ENCODE data around the gene DOCK2.

DOCK2 gene

GRCh38 chr5:169836835-169837536 lies 199.9 kb downstream of the DOCK2 start:
- TF ChIP-seq TAF1 (IDR thresholded peaks at IDR 0.05; ENCODE audit: borderline replicate concordance, insufficient read depth, low read length) (no peak), REST (IDR thresholded peaks at IDR 0.05; ENCODE audit: insufficient read depth in 1 of 2, low read depth in 2 of 2, low read length in 2 of 2) (no peak), FOXP2 (optimal IDR thresholded peaks at IDR 0.05; ENCODE audit: borderline replicate concordance, extremely low read depth, extremely low read length, insufficient read depth) (no peak), POLR2AphosphoS5 (IDR thresholded peaks at IDR 0.05; ENCODE audit: low read depth, low read length) (no peak), SIN3A (IDR thresholded peaks at IDR 0.05; ENCODE audit: borderline replicate concordance, insufficient read depth, low read length) (no peak)

GRCh38 chr5:169837686-169838085 lies 200.6 kb downstream of the DOCK2 start:
- no peak for TF ChIP-seq TAF1 (IDR thresholded peaks at IDR 0.05; ENCODE audit: borderline replicate concordance, insufficient read depth, low read length)
- TF ChIP-seq POLR2AphosphoS5 (IDR thresholded peaks at IDR 0.05; ENCODE audit: low read depth, low read length), result no peak
- no peak for TF ChIP-seq SIN3A (IDR thresholded peaks at IDR 0.05; ENCODE audit: borderline replicate concordance, insufficient read depth, low read length)
- no peak for TF ChIP-seq FOXP2 (optimal IDR thresholded peaks at IDR 0.05; ENCODE audit: borderline replicate concordance, extremely low read depth, extremely low read length, insufficient read depth)
- TF ChIP-seq REST (IDR thresholded peaks at IDR 0.05; ENCODE audit: insufficient read depth in 1 of 2, low read depth in 2 of 2, low read length in 2 of 2), result no peak

GRCh38 chr5:169838688-169839087 lies 201.6 kb downstream of the DOCK2 start:
- TF ChIP-seq FOXP2 (optimal IDR thresholded peaks at IDR 0.05; ENCODE audit: borderline replicate concordance, extremely low read depth, extremely low read length, insufficient read depth) (no peak), TAF1 (IDR thresholded peaks at IDR 0.05; ENCODE audit: borderline replicate concordance, insufficient read depth, low read length) (no peak)

GRCh38 chr5:169840405-169840804 lies 203.3 kb downstream of the DOCK2 start:
- TF ChIP-seq POLR2AphosphoS5 (IDR thresholded peaks at IDR 0.05; ENCODE audit: low read depth, low read length) (no peak), REST (IDR thresholded peaks at IDR 0.05; ENCODE audit: insufficient read depth in 1 of 2, low read depth in 2 of 2, low read length in 2 of 2) (no peak), FOXP2 (optimal IDR thresholded peaks at IDR 0.05; ENCODE audit: borderline replicate concordance, extremely low read depth, extremely low read length, insufficient read depth) (no peak), TAF1 (IDR thresholded peaks at IDR 0.05; ENCODE audit: borderline replicate concordance, insufficient read depth, low read length) (no peak), SIN3A (IDR thresholded peaks at IDR 0.05; ENCODE audit: borderline replicate concordance, insufficient read depth, low read length) (no peak)

- TF ChIP-seq TAF1 (IDR thresholded peaks at IDR 0.05; ENCODE audit: borderline replicate concordance, insufficient read depth, low read length), result no peak
- no peak for TF ChIP-seq REST (IDR thresholded peaks at IDR 0.05; ENCODE audit: insufficient read depth in 1 of 2, low read depth in 2 of 2, low read length in 2 of 2)
- TF ChIP-seq SIN3A (IDR thresholded peaks at IDR 0.05; ENCODE audit: borderline replicate concordance, insufficient read depth, low read length), result no peak
- no peak for TF ChIP-seq POLR2AphosphoS5 (IDR thresholded peaks at IDR 0.05; ENCODE audit: low read depth, low read length)
- TF ChIP-seq FOXP2 (optimal IDR thresholded peaks at IDR 0.05; ENCODE audit: borderline replicate concordance, extremely low read depth, extremely low read length, insufficient read depth), result no peak
These were observed 205.6 kb downstream of the DOCK2 start for GRCh38 chr5:169842699-169843098.
